ENCODE measurements around the gene PPP1R37. TPM values are rescaled to one million over a fixed set of nuclear protein-coding genes. Genes with fewer than 3 reads are reported as not detected.
A peak's percentile ranks its signal among the peaks of the same experiment; 100 is the strongest.

PPP1R37 gene
- total and polyA plus RNA-seq, 2 of the 13 experiments (the other 11 are each of a cell fraction or from before 2014, with no cell fraction given): 9.0 to 14.3 TPM

DNA sequence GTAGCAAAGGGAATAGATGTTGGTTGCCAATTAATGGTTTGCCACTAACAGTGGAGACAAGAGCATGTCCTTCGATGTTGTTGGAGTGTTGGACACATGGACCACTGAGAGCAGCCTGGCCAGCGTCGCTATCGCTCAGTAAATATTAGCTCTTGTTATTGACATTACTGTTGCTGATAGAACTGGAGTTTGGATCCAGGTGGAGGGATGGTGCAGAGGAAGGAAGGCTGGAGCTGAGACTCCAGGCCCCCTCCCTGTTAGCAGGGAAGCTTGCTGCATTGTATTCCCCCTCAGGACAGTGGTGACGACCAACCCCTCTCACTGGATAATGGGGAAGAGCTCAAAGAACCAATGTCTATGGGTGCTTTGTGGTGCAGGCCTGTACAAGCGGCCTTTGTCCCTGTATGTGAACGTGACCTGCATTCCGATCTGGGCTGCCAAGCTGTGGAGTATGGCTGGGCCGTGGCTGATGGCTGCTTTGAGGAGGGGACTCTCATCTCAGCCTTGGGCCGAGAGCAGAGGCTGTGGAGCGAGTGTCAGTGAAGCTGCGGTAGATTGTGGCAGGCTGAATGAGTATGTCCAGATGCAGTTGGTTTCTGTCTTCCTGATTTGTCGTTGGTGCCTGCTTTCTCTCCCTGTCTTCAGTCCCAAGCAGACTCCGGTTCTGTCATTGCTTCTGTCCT lies 47.2 kb upstream of the PPP1R37 start (continued):
- TF ChIP-seq ZNF20 (CRISPR knock-in tag; IDR thresholded peaks at IDR 0.05): no peak
- TF ChIP-seq, protein P1, sequence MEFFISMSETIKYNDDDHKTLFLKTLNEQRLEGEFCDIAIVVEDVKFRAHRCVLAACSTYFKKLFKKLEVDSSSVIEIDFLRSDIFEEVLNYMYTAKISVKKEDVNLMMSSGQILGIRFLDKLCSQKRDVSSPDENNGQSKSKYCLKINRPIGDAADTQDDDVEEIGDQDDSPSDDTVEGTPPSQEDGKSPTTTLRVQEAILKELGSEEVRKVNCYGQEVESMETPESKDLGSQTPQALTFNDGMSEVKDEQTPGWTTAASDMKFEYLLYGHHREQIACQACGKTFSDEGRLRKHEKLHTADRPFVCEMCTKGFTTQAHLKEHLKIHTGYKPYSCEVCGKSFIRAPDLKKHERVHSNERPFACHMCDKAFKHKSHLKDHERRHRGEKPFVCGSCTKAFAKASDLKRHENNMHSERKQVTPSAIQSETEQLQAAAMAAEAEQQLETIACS (CRISPR knock-in tag; IDR thresholded peaks at IDR 0.05): no peak
- TF ChIP-seq THAP11 (CRISPR knock-in tag; IDR thresholded peaks at IDR 0.05): peak; percentile 67
- peak; percentile 75 for TF ChIP-seq KAT8 (CRISPR knock-in tag; IDR thresholded peaks at IDR 0.05)
- no peak for TF ChIP-seq ZNF17 (CRISPR knock-in tag; IDR thresholded peaks at IDR 0.05)
- no peak for TF ChIP-seq ZNF766 (CRISPR knock-in tag; IDR thresholded peaks at IDR 0.05; ENCODE audit: borderline replicate concordance)
- TF ChIP-seq, protein P2, sequence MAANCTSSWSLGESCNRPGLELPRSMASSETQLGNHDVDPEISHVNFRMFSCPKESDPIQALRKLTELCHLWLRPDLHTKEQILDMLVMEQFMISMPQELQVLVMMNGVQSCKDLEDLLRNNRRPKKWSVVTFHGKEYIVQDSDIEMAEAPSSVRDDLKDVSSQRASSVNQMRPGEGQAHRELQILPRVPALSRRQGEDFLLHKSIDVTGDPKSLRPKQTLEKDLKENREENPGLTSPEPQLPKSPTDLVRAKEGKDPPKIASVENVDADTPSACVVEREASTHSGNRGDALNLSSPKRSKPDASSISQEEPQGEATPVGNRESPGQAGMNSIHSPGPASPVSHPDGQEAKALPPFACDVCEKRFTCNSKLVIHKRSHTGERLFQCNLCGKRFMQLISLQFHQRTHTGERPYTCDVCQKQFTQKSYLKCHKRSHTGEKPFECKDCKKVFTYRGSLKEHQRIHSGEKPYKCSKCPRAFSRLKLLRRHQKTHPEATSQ (CRISPR knock-in tag; IDR thresholded peaks at IDR 0.05; ENCODE audit: borderline replicate concordance): no peak
- TF ChIP-seq JARID2 (CRISPR knock-in tag; IDR thresholded peaks at IDR 0.05; ENCODE audit: insufficient replicate concordance): no peak
- TF ChIP-seq MEF2D (CRISPR knock-in tag; IDR thresholded peaks at IDR 0.05): no peak
- TF ChIP-seq ZNF263 (CRISPR knock-in tag; IDR thresholded peaks at IDR 0.05): peak; percentile 72; the same call in 1 of the 2 replicates
- TF ChIP-seq, protein P3, sequence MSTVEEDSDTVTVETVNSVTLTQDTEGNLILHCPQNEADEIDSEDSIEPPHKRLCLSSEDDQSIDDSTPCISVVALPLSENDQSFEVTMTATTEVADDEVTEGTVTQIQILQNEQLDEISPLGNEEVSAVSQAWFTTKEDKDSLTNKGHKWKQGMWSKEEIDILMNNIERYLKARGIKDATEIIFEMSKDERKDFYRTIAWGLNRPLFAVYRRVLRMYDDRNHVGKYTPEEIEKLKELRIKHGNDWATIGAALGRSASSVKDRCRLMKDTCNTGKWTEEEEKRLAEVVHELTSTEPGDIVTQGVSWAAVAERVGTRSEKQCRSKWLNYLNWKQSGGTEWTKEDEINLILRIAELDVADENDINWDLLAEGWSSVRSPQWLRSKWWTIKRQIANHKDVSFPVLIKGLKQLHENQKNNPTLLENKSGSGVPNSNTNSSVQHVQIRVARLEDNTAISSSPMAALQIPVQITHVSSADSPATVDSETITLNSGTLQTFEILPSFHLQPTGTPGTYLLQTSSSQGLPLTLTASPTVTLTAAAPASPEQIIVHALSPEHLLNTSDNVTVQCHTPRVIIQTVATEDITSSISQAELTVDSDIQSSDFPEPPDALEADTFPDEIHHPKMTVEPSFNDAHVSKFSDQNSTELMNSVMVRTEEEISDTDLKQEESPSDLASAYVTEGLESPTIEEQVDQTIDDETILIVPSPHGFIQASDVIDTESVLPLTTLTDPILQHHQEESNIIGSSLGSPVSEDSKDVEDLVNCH (CRISPR knock-in tag; IDR thresholded peaks at IDR 0.05): no peak
- TF ChIP-seq SP140L (CRISPR knock-in tag; IDR thresholded peaks at IDR 0.05; ENCODE audit: borderline replicate concordance): no peak
- TF ChIP-seq TFDP1 (CRISPR knock-in tag; IDR thresholded peaks at IDR 0.05; ENCODE audit: borderline replicate concordance): peak; percentile 63; the same call in 1 of the 2 replicates
- peak; percentile 61; the same call in 1 of the 2 replicates for TF ChIP-seq ZNF12 (CRISPR knock-in tag; IDR thresholded peaks at IDR 0.05)
- peak; percentile 66 for TF ChIP-seq YY1 (IDR thresholded peaks at IDR 0.05; ENCODE audit: insufficient read depth, insufficient replicate concordance, low read depth, low read length)
- no peak for TF ChIP-seq ATF7-NPFF (CRISPR knock-in tag; IDR thresholded peaks at IDR 0.05; ENCODE audit: low read depth)
- peak; percentile 72; the same call in 1 of the 2 replicates for TF ChIP-seq CBX5 (CRISPR knock-in tag; IDR thresholded peaks at IDR 0.05; ENCODE audit: borderline replicate concordance)
- peak in 1 of 2 experiments; percentile 80; a peak in 1 of 4 replicates for TF ChIP-seq KLF16 (CRISPR knock-in tag; IDR thresholded peaks at IDR 0.05)

Data from HepG2 (cell line).